Measurements from ENCODE around the gene KLK6.

The KLK6 gene

GRCh38 chr19:50980208-50980607, 10.8 kb upstream of the KLK6 start:
- no peak for TF ChIP-seq CTCF (conservative IDR thresholded peaks at IDR 0.05; ENCODE audit: low read depth, low read length)
- no peak overlapping the region for H3K27ac ChIP-seq
- no peaks in the 10 kb centered on the region for H4K20me1 ChIP-seq (ENCODE audit: insufficient read depth)
- H3K27me3 ChIP-seq (ENCODE audit: insufficient read depth, low read depth): no peaks in the 10 kb centered on the region
- H3K4me3 ChIP-seq (IDR thresholded peaks at IDR 0.05; ENCODE audit: insufficient read depth, low read depth, low read length): no peak overlapping the region
- no peaks in the 10 kb centered on the region for H3K79me2 ChIP-seq (ENCODE audit: insufficient read depth, low read depth)
- no peak overlapping the region for H2AFZ ChIP-seq (ENCODE audit: low read depth)
- no peak overlapping the region for H3K4me2 ChIP-seq
- no peak overlapping the region for H3K9ac ChIP-seq
- H3K36me3 ChIP-seq (ENCODE audit: insufficient read depth): no peaks in the 10 kb centered on the region
- H3K4me1 ChIP-seq (ENCODE audit: low read depth, poor library complexity, severe bottlenecking): no peaks in the 10 kb centered on the region

GRCh38 chr19:50979758-50980157, 10.4 kb upstream of the KLK6 start:
- H3K4me1 ChIP-seq (ENCODE audit: low read depth, poor library complexity, severe bottlenecking): no peaks in the 10 kb centered on the region
- no peaks in the 10 kb centered on the region for H3K36me3 ChIP-seq (ENCODE audit: insufficient read depth)
- H3K4me2 ChIP-seq: no peak overlapping the region
- H3K79me2 ChIP-seq (ENCODE audit: insufficient read depth, low read depth): no peaks in the 10 kb centered on the region
- H2AFZ ChIP-seq (ENCODE audit: low read depth): no peak overlapping the region
- H4K20me1 ChIP-seq (ENCODE audit: insufficient read depth): no peaks in the 10 kb centered on the region
- TF ChIP-seq CTCF (conservative IDR thresholded peaks at IDR 0.05; ENCODE audit: low read depth, low read length): no peak
- H3K27me3 ChIP-seq (ENCODE audit: insufficient read depth, low read depth): no peaks in the 10 kb centered on the region
- H3K9ac ChIP-seq: no peak overlapping the region
- no peak overlapping the region for H3K4me3 ChIP-seq (IDR thresholded peaks at IDR 0.05; ENCODE audit: insufficient read depth, low read depth, low read length)
- H3K27ac ChIP-seq: no peak overlapping the region

- no peaks in the 10 kb centered on the region for H3K4me1 ChIP-seq (ENCODE audit: low read depth, poor library complexity, severe bottlenecking)
- no peak for TF ChIP-seq CTCF (conservative IDR thresholded peaks at IDR 0.05; ENCODE audit: low read depth, low read length)
- no peaks in the 10 kb centered on the region for H4K20me1 ChIP-seq (ENCODE audit: insufficient read depth)
- H3K79me2 ChIP-seq (ENCODE audit: insufficient read depth, low read depth): no peaks in the 10 kb centered on the region
- H2AFZ ChIP-seq (ENCODE audit: low read depth): no peak overlapping the region
- H3K27me3 ChIP-seq (ENCODE audit: insufficient read depth, low read depth): no peaks in the 10 kb centered on the region
- H3K27ac ChIP-seq: no peak overlapping the region
- no peak overlapping the region for H3K9ac ChIP-seq
- no peaks in the 10 kb centered on the region for H3K36me3 ChIP-seq (ENCODE audit: insufficient read depth)
- no peak overlapping the region for H3K4me2 ChIP-seq
- H3K4me3 ChIP-seq (IDR thresholded peaks at IDR 0.05; ENCODE audit: insufficient read depth, low read depth, low read length): no peak overlapping the region
Measured at GRCh38 chr19:50978772-50979390, 9.5 kb upstream of the KLK6 start.

- H3K27ac ChIP-seq: no peak overlapping the region
- H3K4me1 ChIP-seq (ENCODE audit: low read depth, poor library complexity, severe bottlenecking): no peaks in the 10 kb centered on the region
- no peaks in the 10 kb centered on the region for H3K27me3 ChIP-seq (ENCODE audit: insufficient read depth, low read depth)
- no peaks in the 10 kb centered on the region for H3K79me2 ChIP-seq (ENCODE audit: insufficient read depth, low read depth)
- H2AFZ ChIP-seq (ENCODE audit: low read depth): no peak overlapping the region
- H3K4me2 ChIP-seq: no peak overlapping the region
- H3K36me3 ChIP-seq (ENCODE audit: insufficient read depth): no peaks in the 10 kb centered on the region
- H4K20me1 ChIP-seq (ENCODE audit: insufficient read depth): no peaks in the 10 kb centered on the region
- no peak overlapping the region for H3K4me3 ChIP-seq (IDR thresholded peaks at IDR 0.05; ENCODE audit: insufficient read depth, low read depth, low read length)
- TF ChIP-seq CTCF (conservative IDR thresholded peaks at IDR 0.05; ENCODE audit: low read depth, low read length): no peak
- H3K9ac ChIP-seq: no peak overlapping the region
Measured at GRCh38 chr19:50977626-50978025, 8.2 kb upstream of the KLK6 start.
